Esophagus (tissue), 2 donors: Measurements from ENCODE around the gene THSD4. TPM values are rescaled to one million over a fixed set of nuclear protein-coding genes. Genes with fewer than 3 reads are reported as not detected.

Experiments
- H3K27ac ChIP-seq, 2 donors: one replicate each; pipeline ENCODE4 v1.5.1; 2013; ENCODE audit warnings: low read depth in 2 of 2, mild to moderate bottlenecking in 2 of 2, inconsistent platforms in 1 of 2, low read length in 1 of 2, moderate library complexity in 1 of 2
- H3K27me3 ChIP-seq, 2 donors: one replicate each; pipeline ENCODE4 v1.6.1; 2013; ENCODE audit warnings: low read length in 2 of 2, control low read depth in 1 of 2, mild to moderate bottlenecking in 1 of 2; ENCODE audit not compliant: insufficient read depth in 2 of 2, control insufficient read depth in 1 of 2
- H3K36me3 ChIP-seq, 2 donors: one replicate each; pipeline ENCODE4 v1.6.1; 2013; ENCODE audit warnings: low read length in 1 of 2; ENCODE audit not compliant: control insufficient read depth in 2 of 2, insufficient read depth in 2 of 2
- H3K4me1 ChIP-seq, 2 donors: one replicate each; pipeline ENCODE4 v1.6.1; 2013; ENCODE audit warnings: low read length in 1 of 2; ENCODE audit not compliant: control insufficient read depth in 2 of 2, insufficient read depth in 2 of 2
- H3K4me3 ChIP-seq, 2 donors: one replicate each; pipeline ENCODE4 v1.5.1; 2013; ENCODE audit warnings: low read length in 2 of 2, mild to moderate bottlenecking in 2 of 2, low read depth in 1 of 2, moderate library complexity in 1 of 2
- H3K9me3 ChIP-seq, 2 donors: one replicate each; pipeline ENCODE4 v1.6.1; 2013; ENCODE audit warnings: mild to moderate bottlenecking in 2 of 2, low read depth in 1 of 2, low read length in 1 of 2, moderate library complexity in 1 of 2; ENCODE audit not compliant: control insufficient read depth in 2 of 2, insufficient read depth in 1 of 2
- WGBS, 2 donors: extraction: QIAGEN DNeasy Blood & Tissue Kit; methylation state at CpG; one replicate each; pipeline ENCODE4 v1.1.7; 2013; 5-methylcytosine and 5-hydroxymethylcytosine counted together
- polyA plus RNA-seq, 2 donors: library from polyadenylated mRNA; stranded (reverse); fragments of 200-250 nt; gene quantifications; one replicate each; pipeline ENCODE4 v1.2.3, GENCODE V29; 2013
- donor health status: healthy with polysubstance abuse.
- donor health status: Bipolar disorder and iron deficiency.

THSD4 gene
- polyA plus RNA-seq, 2 donors = 34.1 to 49.7 TPM

GRCh38 chr15:71812966-71813722 is 697.9 kb downstream of the THSD4 start:
- no peaks in the 10 kb centered on the region for H3K36me3 ChIP-seq
- no peak overlapping the region for H3K4me3 ChIP-seq
- no peaks in the 10 kb centered on the region for H3K27me3 ChIP-seq
- H3K27ac ChIP-seq = no peak overlapping the region
- 91% methylated on average over 16 of the region's 16 CpGs for WGBS, 2 donors
- peaks cover 0 to 3% of the 10 kb centered on the region in 2 donors for H3K9me3 ChIP-seq
- no peaks in the 10 kb centered on the region for H3K4me1 ChIP-seq

- no peaks in the 10 kb centered on the region for H3K4me1 ChIP-seq
- H3K36me3 ChIP-seq = no peaks in the 10 kb centered on the region
- no peak overlapping the region for H3K27ac ChIP-seq
- H3K27me3 ChIP-seq = no peaks in the 10 kb centered on the region
- H3K4me3 ChIP-seq = no peak overlapping the region
- peaks cover 0 to 3% of the 10 kb centered on the region in 2 donors for H3K9me3 ChIP-seq
- 86% methylated on average over 9 of the region's 9 CpGs for WGBS, 2 donors
Measured at GRCh38 chr15:71813723-71814470, 698.6 kb downstream of the THSD4 start.

GRCh38 chr15:71815301-71815700 is 700.0 kb downstream of the THSD4 start:
- H3K4me3 ChIP-seq = no peak overlapping the region
- no peaks in the 10 kb centered on the region for H3K27me3 ChIP-seq
- H3K36me3 ChIP-seq = no peaks in the 10 kb centered on the region
- no peak overlapping the region for H3K27ac ChIP-seq
- WGBS, 2 donors = 93 to 94% methylated on average over 3 of the region's 3 CpGs
- no peaks in the 10 kb centered on the region for H3K4me1 ChIP-seq
- peaks cover 0 to 3% of the 10 kb centered on the region in 2 donors for H3K9me3 ChIP-seq

- Histone ChIP-seq H3K36me3 (no peaks in the 10 kb centered on the region), H3K4me1 (no peaks in the 10 kb centered on the region), H3K9me3 (peaks cover 0 to 3% of the 10 kb centered on the region in 2 donors), H3K27me3 (no peaks in the 10 kb centered on the region), H3K27ac (no peak overlapping the region), H3K4me3 (no peak overlapping the region)
- 96 to 97% methylated on average over 13 of the region's 13 CpGs for WGBS, 2 donors
Measured at GRCh38 chr15:71817351-71817750, 702.1 kb downstream of the THSD4 start.

GRCh38 chr15:71820127-71820526 is 704.9 kb downstream of the THSD4 start:
- H3K27me3 ChIP-seq = no peaks in the 10 kb centered on the region
- H3K9me3 ChIP-seq = peaks cover 0 to 6% of the 10 kb centered on the region in 2 donors
- WGBS, 2 donors = 90 to 93% methylated on average over 1 of the region's 1 CpG
- no peaks in the 10 kb centered on the region for H3K4me1 ChIP-seq
- H3K4me3 ChIP-seq = no peak overlapping the region
- peaks cover 0 to 3% of the 10 kb centered on the region in 2 donors for H3K36me3 ChIP-seq
- no peak overlapping the region for H3K27ac ChIP-seq

GRCh38 chr15:71821547-71822129 is 706.4 kb downstream of the THSD4 start:
- H3K4me3 ChIP-seq = no peak overlapping the region
- WGBS, 2 donors = 91 to 92% methylated on average over 5 of the region's 5 CpGs
- no peaks in the 10 kb centered on the region for H3K4me1 ChIP-seq
- H3K27ac ChIP-seq = no peak overlapping the region
- peaks cover 0 to 6% of the 10 kb centered on the region in 2 donors for H3K9me3 ChIP-seq
- no peaks in the 10 kb centered on the region for H3K27me3 ChIP-seq
- peaks cover under 1 to 8% of the 10 kb centered on the region in 2 donors for H3K36me3 ChIP-seq

- Histone ChIP-seq H3K9me3 (peaks cover 0 to 3% of the 10 kb centered on the region in 2 donors), H3K36me3 (peaks cover 7 to 13% of the 10 kb centered on the region in 2 donors)
- 91 to 94% methylated on average over 3 of the region's 3 CpGs for WGBS, 2 donors
Measured at GRCh38 chr15:71822890-71823630, 707.8 kb downstream of the THSD4 start.

GRCh38 chr15:71823801-71824200 is 708.5 kb downstream of the THSD4 start:
- Histone ChIP-seq H3K4me1 (no peaks in the 10 kb centered on the region), H3K36me3 (peaks cover 7 to 13% of the 10 kb centered on the region in 2 donors), H3K4me3 (no peak overlapping the region), H3K9me3 (peaks cover 0 to 3% of the 10 kb centered on the region in 2 donors), H3K27ac (no peak overlapping the region), H3K27me3 (no peaks in the 10 kb centered on the region)
- WGBS, 2 donors = 78 to 86% methylated on average over 3 of the region's 3 CpGs

More at GRCh38 chr15:71822890-71823630, 707.8 kb downstream of the THSD4 start:
- no peak overlapping the region for H3K4me3 ChIP-seq
- no peak overlapping the region for H3K27ac ChIP-seq
- no peaks in the 10 kb centered on the region for H3K4me1 ChIP-seq
- no peaks in the 10 kb centered on the region for H3K27me3 ChIP-seq
